ENCODE data around the gene FTSJ3.
"Not testable (repeated sequence)": the region's sequence is repeated elsewhere in the genome, so short reads cannot be mapped to it uniquely, and the experiment has no call there.

FTSJ3 gene

DNA sequence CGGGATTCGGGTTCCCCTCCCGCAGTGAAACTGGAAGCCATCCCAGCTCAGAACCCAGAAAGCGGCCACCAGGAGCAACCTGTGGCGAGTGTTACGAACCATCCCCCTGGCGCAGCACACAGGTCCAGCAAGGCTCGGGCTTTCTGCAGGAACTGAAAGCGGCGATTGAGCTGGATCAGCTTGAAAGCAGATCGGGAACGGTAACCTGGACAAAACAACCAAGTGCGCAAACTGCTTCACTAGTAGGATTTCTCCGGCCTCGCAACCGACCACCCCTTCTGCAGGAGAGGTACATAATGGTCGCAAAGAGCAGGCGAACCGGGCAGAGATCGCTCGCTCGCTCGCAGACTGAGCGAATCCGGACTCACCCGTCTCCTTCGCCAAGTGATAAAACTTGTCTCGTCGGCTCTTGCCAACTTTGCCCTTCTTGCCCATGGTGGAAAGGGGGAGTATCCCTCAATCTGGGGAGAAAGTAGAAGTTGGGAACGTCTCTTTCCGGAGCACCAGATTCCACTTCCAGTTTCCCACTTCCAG lies 928 bp downstream of the FTSJ3 start:
- no peak for DNase-seq (ENCODE audit: low spot score)

DNA sequence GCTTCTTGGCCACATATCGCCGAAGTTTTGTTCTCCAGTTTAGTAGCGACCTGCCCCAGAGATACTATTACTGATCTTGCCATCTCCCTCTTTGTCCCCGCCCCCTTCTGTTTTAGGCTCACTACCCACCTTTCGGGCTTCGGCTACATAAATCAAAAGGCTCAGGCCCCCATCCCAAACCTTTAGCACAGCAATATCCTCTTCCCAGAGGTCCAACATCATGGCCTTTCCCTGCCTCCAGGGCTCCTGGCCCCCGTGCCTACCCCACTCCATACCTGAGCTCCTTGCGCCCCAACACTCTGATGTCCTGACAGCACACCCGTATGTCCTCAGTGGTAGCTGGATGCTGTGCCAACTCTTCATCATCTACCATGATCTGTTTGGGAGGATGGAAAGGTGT lies 3.1 kb downstream of the FTSJ3 start:
- DNase-seq (ENCODE audit: low spot score) = no peak

DNA sequence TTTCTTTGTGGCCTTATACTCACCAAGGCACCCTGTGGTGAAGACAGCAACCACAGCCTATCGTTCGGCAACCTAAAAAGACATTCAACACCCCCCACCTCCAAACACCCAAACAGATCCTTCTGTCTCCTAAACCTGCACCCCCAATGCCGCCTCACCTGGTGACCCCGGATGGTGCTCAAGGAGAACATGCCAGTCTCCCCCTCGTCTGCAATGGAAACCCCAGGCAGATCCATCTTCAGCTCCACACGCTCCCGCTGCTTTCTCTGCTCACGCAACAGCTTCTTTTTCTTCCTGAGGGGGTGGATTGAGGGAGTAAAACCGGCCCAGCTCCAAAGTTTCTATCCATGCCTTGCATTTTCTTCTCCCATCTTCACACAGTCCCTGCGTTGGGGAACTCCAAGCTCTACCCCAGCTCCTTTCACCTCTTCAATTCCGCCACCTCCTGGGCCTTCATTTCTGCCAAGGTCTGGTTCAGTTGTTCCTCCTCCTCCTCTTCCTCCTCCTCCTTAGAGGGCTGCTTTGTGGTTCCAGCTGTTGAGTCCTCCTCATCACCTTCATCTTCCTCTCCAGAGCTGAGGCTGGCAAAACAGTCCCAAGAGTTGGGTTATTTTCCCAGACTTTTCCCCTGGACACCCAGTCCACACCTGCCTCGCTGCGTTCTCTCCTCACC lies 3.7 kb downstream of the FTSJ3 start:
- no peak for DNase-seq (ENCODE audit: low spot score)

DNA sequence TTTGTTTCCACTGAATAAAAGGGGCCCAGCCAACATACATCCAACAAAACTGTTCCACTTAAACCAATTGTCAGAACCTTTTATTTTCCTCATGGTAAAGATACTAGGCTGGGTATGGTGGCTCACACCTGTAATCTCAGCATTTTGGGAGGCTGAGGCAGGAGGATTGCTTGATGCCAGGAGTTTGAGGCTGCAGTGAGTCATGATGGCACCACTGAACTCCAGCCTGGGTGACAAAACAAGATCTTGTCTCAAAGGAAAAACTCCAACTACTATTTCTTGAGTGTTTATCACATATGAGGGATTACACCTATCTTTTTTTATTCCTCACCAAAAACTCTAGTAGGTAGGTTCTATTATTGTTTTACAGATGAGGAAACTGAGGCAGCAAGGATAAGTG lies 4.9 kb downstream of the FTSJ3 start:
- DNase-seq (ENCODE audit: low spot score) = no peak

DNA sequence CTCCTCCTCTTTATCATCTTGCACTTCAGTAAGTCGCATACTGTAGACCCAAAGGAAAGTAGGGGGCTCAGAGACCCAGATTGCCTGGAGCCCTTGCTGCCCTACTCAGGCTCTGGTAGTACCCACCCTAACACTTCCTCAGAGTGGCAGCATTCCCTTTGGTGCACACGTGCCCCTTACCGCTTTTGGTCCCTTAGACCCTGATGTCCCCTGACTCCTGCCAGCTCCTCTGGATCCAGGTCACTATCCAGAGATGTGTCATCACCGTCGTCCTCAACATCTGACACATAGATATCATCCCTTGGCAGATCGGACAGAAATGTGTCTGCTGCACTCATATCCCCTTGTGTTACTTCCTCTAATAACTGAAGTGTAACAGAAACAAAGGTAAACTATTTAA lies 5.7 kb downstream of the FTSJ3 start:
- DNase-seq (ENCODE audit: low spot score) = no peak

DNA sequence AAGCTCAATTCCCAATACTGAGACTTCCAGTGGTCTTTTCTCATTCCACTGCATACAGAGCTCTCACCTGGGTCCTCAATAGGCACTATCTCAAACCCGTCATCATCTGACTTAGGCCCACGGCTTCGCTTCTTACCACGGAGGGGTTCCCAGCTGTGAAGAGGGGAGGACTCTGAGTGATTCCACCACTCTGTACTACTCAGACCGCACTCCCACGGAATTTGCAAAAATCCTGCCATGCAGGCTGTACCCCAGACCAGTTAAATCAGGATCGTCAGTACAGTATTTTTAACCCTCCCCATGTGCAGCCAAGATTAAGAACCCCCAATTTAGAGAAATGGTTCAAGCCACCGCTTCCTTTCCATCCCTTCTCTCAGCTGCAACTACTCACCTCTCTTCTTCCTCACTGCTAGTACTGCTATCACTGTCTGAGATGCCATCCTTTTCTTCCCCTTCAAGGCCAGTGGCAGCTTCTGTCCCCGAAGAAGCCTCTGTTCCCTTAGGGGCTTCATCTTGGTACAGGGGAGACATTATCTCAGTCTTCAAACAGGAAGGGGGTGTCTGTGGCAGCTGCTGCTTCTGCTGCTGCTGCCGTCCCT lies 6.4 kb downstream of the FTSJ3 start:
- DNase-seq (ENCODE audit: low spot score) = no peak

DNA sequence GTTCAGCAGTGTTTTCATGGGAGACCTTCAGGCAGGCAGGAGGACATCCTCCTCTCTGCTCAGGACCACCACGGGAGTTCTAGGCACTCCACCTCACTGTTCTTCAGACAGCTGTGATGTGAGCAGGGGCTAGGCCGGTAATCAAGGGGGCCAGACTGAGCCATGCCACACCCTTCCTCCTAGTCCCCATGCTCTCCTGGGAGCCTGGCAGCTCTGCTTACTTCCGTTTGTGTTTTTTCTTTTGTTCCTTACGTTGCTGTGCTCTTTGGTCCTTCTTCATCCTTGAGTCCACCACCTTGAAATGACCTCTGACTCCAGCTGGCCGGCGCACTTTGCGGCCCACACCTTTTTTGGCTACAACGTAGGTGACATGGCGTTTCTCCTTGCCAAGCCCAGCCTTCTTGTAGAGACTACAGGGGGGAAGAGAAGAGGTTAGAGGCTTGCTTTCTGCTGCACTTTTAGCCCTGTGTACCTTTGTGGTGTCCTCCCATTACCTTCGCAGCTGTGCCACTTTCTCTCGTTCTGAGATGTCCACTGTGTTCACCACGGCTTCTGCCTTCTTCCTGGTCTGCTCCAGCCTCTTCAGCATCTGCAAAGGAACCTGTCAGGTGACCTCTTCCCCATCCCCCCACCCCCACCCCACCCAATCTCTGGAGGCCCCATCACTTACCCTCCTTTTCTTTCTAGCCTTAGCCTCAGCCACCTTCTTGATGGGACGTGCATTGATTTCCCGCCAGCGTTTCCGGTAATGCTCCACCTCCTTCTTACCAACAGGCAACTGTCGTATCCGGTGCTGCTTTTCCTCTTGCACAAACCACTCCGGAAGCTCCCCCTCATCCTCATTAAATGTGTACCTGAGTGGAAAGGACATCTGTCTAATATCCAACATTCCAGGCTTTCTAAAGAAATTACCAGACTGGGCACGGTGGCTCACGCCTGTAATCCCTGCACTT lies 7.6 kb downstream of the FTSJ3 start:
- no peak for DNase-seq (ENCODE audit: low spot score)

DNA sequence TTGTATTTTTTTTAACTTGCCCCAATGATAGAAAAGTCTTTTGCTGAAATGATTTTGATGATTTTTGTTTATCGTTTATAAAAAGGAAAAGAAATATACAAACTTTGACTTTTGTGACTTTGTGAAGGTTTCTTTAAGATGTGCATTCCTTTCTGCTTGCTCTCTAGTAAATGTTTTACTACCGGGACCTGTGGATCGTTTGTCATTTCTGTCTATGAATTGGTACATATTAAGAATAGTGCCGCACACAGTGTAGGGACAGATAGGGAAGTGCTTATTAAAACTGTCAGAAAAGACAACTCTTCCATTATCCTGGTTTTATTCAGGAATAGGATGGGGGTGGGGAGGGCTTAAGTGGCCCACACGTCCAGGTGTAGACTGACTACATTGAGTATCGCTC lies 8.3 kb downstream of the FTSJ3 start:
- DNase-seq (ENCODE audit: low spot score) = no peak

DNA sequence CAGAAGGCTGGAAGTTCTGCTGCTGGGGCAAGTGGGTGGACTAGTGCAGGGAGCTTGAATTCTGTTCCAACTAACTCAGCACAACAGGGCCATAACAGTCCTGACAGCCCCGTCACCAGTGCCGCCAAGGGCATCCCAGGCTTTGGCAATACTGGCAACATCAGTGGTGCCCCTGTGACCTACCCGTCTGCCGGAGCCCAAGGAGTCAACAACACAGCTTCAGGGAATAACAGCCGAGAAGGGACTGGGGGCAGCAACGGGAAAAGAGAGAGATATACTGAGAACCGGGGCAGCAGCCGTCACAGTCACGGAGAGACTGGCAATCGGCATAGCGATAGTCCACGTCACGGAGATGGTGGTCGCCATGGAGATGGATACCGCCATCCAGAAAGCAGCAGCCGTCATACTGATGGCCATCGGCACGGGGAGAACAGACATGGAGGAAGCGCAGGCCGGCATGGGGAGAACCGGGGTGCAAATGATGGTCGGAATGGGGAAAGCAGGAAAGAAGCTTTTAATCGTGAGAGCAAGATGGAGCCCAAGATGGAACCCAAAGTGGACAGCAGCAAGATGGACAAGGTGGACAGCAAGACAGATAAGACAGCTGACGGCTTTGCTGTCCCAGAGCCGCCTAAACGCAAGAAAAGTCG lies 9.6 kb downstream of the FTSJ3 start:
- DNase-seq (ENCODE audit: low spot score) = no peak

DNA sequence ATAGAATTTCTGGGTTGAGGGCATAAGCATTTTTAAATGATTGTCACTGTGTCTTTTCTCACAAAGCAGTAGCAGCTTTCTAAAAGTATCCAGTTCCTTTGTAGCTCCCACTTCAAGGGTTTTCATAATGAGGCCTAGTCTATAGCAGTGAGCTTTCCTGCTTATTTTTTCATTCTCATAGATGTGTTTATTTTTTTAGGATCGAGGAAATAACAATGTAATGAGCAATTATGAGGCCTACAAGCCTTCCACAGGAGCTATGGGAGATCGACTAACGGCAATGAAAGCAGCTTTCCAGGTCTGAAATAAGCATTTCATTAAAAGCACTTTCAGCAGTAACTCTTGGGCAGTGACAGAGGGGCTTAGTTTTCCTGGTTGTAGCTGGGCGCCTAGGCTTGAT lies 10.8 kb downstream of the FTSJ3 start:
- DNase-seq (ENCODE audit: low spot score) = no peak

DNA sequence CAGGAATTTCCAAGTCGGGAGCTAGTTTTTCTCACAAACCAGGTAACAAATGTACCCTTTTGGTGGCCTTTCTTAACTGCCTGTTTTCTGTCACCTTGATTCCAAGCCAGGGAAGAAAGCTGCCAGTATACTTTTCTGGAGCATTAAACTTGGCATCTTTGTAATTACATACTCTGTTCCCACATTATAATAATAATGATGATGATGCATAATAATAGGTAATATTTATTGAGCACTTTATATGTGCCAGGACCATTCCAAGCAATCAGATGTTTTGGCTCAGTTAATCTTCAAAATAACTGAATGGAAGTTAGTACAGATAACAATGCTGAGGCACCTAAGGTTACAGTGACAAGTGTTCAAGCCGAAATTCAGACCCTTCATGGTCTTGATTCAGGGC lies 11.3 kb downstream of the FTSJ3 start:
- DNase-seq (ENCODE audit: low spot score) = no peak

DNA sequence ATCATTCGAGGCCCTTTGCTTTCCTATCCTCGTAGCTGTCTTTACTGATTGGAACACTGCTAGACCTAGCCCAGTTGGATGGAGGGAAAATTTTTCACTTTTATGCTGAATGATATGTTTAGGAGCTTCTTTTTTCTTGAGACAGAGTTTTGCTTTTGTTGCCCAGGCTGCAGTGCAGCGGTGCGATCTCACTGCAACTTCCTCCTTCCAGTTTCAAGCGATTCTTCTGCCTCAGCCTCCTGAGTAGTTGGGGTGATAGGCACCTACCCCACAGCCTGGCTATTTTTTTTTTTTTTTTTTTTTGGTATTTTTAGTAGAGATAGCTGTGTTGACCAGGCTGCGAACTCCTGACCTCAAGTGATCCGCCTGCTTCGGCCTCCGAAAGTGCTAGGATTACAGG lies 17.5 kb downstream of the FTSJ3 start:
- DNase-seq (ENCODE audit: low spot score) = no peak

DNA sequence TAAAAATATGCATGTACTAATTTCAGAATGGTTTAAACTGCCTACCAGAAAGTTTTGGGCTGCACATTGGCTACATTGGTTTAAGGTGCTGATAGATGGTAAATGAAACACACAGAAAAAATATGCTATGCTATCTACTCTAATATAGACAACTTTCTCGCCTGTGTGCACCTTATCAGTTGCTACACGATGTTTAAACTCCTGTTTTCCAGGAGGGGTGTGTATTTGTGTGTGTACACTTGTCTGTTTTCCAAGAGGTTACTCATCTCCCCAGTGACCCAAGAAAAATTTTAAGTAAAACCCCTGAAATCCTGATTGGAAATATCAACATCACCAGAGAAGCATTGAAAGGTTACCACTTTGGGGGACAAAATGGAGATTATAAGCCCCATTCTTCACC lies 21.9 kb downstream of the FTSJ3 start:
- no peak for DNase-seq (ENCODE audit: low spot score)

DNA sequence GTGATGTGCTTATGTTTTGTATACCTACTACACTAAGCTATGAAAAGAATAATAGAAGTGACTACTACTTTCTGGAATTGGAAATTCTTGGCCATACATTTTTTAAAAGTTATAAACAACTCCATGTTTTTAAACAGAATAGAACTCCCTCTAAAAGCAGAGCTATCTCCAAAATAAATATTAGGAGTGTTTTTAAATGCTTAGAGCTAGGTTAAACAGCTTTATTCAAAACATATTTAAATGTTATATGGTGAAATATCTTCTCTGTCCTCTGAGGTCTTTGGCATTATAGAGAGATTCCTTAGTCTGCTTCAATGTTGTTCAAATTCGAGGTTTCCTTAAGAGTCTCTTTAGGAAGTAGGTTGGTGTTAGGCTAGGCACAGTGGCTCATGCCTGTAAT lies 23.1 kb downstream of the FTSJ3 start:
- no peak for DNase-seq (ENCODE audit: low spot score)

DNA sequence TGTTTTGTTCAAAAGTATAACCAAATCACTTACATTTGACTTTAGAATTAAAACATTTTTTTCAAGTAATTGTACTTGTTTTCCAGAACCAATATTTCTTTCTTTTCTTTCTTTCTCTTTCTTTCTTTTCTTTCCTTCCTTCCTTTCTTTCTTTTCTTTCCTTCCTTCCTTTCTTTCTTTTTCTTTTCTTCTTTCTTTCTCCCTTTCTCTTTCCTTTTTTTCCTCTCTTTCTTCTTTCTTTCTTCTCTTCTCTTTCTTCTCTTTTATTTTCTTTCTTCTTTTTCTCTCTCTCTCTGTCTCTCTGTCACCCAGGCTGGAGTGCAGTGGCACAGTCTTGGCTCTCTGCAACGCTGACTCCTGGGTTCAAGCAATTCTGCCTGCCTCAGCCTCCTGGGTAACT lies 26.7 kb downstream of the FTSJ3 start:
- no peak for DNase-seq (ENCODE audit: low spot score)

DNA sequence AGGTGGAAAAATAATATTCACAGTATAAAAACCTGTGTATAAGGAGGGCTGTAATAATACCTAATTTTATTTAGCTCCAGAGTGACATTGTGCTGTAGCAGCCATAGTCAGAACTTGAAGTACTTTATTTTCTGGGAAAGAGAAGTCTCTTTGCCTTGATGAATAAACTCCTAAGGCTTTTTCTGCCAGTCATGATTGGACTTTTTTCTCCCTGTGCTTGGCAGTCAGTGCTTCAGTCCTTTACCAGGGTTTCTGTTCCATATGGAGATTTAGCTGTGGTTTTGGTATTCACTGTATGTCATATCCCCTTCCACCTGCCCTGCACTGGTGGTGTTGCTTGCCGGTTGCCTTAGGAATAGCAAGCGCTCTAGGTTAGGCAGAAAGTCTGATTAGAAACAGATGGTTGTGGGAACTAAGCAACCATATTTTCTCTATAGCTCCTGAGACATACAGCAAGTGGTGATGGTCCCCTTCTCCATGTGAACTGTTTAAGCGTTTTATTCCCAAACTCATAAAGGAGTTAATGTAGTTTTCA lies 28.8 kb downstream of the FTSJ3 start:
- DNase-seq (ENCODE audit: low spot score) = no peak

DNA sequence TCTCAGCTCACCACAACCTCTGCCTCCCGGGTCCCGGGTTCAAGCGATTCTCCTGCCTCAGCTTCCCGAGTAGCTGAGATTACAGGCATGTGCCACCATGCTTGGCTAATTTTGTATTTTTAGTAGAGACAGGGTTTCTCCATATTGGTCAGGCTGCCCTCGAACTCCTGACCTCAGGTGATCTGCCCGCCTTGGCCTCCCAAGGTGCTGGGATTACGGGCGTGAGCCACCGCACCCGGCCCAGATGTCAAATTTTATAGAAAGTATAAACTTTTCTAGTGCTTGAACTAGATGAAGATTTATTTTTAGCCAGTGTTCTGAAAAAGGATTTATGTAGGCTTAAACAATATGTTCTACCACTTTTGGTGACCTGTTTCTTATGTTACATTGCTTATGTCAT lies 31.1 kb downstream of the FTSJ3 start:
- not testable (repeated sequence) for DNase-seq (ENCODE audit: low spot score)

DNA sequence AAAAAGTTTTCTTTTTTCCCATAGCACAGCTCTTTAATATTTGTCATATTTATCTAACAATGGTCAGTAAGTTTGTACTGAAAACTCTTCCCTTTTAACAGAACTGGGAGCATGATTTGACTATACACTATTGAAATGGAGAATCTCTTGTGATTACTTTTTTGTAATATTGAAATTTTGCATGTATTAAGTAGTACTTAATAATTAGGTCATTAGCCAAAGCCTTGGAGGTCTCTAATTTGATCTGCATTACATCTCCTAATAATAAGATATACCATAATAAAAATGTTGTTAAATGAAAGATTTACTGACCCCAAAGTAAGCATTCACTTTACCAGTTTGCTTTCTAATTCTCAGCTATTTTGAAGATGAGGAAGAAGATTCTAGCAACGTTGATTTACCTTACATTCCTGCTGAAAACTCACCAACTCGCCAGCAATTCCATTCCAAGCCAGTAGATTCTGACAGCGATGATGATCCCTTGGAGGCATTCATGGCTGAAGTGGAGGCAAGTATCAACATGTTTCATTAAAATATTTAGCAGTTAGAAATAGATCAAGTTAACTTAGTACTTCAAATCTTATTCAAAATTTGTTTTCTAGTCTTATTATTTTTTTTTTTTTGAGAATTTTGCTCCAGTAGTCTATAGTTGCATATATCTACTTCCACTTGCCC lies 35.3 kb downstream of the FTSJ3 start:
- DNase-seq (ENCODE audit: low spot score) = no peak

DNA sequence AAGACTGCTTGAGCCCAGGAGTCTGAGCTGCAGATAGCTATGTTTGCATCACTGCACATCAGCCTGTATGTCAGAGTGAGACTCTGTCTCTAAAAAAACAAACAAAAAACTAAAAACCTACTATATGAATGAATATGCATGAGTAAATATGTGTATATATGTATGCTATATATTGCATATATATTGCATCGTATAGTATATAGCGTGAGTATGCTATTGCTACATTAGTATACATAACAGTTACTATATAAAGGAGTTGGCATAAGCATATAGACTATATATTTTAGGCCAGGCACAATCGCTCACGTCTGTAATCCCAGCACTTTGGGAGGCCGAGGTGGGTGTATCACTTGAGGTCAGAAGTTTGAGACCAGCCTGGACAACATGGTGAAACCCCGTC lies 37.4 kb downstream of the FTSJ3 start:
- no peak for DNase-seq (ENCODE audit: low spot score)

DNA sequence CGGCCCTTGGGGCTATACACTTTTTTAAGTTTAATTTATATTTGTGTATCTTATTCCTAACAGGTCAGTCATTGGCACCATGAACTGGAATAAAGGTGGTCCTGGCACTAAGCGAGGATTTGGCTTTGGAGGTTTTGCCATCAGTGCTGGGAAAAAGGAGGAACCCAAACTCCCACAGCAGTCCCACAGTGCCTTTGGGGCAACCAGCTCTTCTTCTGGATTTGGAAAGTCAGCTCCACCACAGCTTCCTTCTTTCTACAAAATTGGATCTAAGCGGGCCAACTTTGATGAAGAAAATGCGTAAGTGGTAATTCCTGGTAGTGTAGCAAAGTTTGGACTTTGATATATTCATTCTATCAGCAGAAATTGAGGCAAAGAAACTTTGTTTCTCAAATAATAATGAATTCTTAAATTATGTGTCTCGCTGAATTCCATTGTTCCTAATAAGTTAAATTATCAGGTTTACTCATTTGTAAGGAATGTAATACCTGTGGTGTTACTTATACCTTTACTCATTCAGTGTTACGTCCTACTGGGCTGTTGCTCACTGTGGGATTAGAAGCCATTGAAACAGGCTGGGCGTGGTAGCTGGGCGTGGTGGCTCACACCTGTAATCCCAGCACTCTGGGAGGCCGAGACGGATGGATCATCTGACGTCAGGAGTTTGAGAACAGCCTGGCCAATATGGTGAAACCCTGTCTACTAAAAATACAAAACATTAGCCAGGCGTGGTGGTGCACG lies 40.3 kb downstream of the FTSJ3 start:
- no peak for DNase-seq (ENCODE audit: low spot score)

DNA sequence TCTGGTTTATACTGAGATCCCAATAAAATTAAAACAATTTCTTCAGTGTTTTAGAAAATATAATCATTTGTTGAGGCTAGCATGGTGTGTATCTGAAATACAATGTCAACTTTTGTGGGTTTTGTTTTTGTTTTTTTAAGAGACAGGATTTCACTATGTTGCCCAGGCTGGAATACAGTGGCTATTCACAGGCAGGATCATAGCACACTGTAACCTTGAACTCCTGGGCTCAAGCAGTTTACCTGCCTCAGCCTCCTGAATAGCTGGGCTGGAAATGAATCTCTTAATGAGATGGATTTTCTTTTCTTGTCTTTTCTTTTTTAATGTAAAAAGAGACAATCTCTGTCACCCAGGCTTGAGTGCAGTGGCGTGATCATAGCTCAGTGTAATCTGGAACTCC lies 41.3 kb downstream of the FTSJ3 start:
- DNase-seq (ENCODE audit: low spot score) = no peak
